MG63 (cell line): Measurements from ENCODE around the gene ARSJ. TPM values are rescaled to one million over a fixed set of nuclear protein-coding genes. Genes with fewer than 3 reads are reported as not detected.

Experiments used
- total RNA-seq: library from RNA; depleted of rRNA; stranded (reverse); fragments of >200 nt; shearing (Covaris generic); gene quantifications from 2 replicates; pipeline ENCODE4 v1.2.3, GENCODE V29; 2014; ENCODE audit warnings: low replicate concordance; rRNA removed

Gene ARSJ
- total RNA-seq, 1 experiment from 2014 or later: 41.8 TPM

Other genes with a start within 250 kb of the ARSJ start
- 11.8 and 19.9 TPM in 2 replicates for gene CAMK2D, start 217.9 kb downstream of the ARSJ start, total RNA-seq